Stimulated activated CD4-positive, alpha-beta T cell treated with anti-CD3 and anti-CD28 coated beads, Interleukin-12 subunit alpha, Interleukin-12 subunit beta, amount 100 ng/mL, for 48 hours (primary cell): Measurements from ENCODE around the gene SAMD1.

Source experiments
- DNase-seq, 3 donors: peaks; one replicate each; pipeline ENCODE4 v3.0.0-alpha.2; 2020; ENCODE audit warnings: low read depth in 2 of 3, low spot score in 1 of 3

The SAMD1 gene

GRCh38 chr19:14089662-14090508 is 666 bp downstream of the SAMD1 start:
- peak in 1 of 3 donors; percentile 50 for DNase-seq

GRCh38 chr19:14089412-14089661 is 1.2 kb downstream of the SAMD1 start:
- no peak for DNase-seq

- DNase-seq = no peak
These were observed 1.7 kb downstream of the SAMD1 start for GRCh38 chr19:14088634-14089411.

- no peak for DNase-seq
These were observed 4.5 kb downstream of the SAMD1 start for GRCh38 chr19:14086098-14086497.

GRCh38 chr19:14085309-14085995 is 5.1 kb downstream of the SAMD1 start, which contains the start of gene C19orf67:
C19orf67 (minus strand) TSS chr19:14085783; CDS start chr19:14085627, 156 bp downstream.
- DNase-seq = no peak

- no peak for DNase-seq
These were observed 7.9 kb downstream of the SAMD1 start for GRCh38 chr19:14082675-14082960.

- DNase-seq = no peak
These were observed 8.5 kb downstream of the SAMD1 start for GRCh38 chr19:14081797-14082674.

- DNase-seq = peak; percentile 98 to 99 (median 99)
These were observed 9.4 kb downstream of the SAMD1 start for GRCh38 chr19:14080887-14081796.

- no peak for DNase-seq
These were observed 12.1 kb downstream of the SAMD1 start for GRCh38 chr19:14078411-14078810.

GRCh38 chr19:14073925-14074838 is 16.4 kb downstream of the SAMD1 start:
- DNase-seq = no peak

GRCh38 chr19:14073261-14073924 is 17.2 kb downstream of the SAMD1 start:
- peak; percentile 46 to 72 (median 59) for DNase-seq

- no peak for DNase-seq
These were observed 17.9 kb downstream of the SAMD1 start, which contains the start of gene MISP3 for GRCh38 chr19:14072535-14073260. MISP3 (plus strand) TSS chr19:14072786; CDS start chr19:14073310, 524 bp downstream.

GRCh38 chr19:14070268-14071050 is 20.1 kb downstream of the SAMD1 start:
- DNase-seq = no peak

GRCh38 chr19:14066134-14066533 is 24.4 kb downstream of the SAMD1 start:
- no peak for DNase-seq

GRCh38 chr19:14063105-14063504 is 27.4 kb downstream of the SAMD1 start:
- no peak for DNase-seq

GRCh38 chr19:14062558-14062855 is 28.0 kb downstream of the SAMD1 start:
- DNase-seq = no peak
